GM19328 (cell line): ENCODE results near the gene MYO15B.

Source experiments
- ATAC-seq: cut with Tn5 transposase; IDR thresholded peaks from one replicate; pipeline ENCODE4 v1.9.1; 2021; ENCODE audit warnings: mild to moderate bottlenecking, moderate library complexity; ENCODE audit not compliant: unreplicated experiment

Gene MYO15B

DNA sequence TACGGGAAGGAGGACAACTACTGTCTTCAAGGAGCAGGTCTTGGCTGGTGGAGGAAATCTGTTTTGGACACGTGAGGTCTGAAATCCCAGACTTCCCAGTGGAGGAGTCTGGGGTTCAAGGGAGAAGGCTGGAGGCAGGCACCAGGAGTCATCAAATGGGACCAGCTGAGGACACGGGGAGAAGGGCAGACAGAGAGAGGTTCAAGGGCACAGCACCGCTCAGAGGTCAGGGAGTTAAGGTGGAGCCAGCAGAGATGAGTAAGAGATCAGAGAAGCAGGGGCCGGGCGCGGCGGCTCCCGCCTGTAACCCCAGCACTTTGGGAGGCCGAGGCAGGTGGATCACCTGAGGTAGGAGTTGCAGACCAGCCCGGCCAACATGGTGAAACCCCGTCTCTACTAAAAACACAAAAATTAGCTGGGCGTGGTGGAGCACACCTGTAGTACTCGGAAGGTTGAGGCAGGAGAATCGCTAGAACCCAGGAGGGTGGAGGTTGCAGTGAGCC lies 35.2 kb downstream of the MYO15B start:
- ATAC-seq: no peak

DNA sequence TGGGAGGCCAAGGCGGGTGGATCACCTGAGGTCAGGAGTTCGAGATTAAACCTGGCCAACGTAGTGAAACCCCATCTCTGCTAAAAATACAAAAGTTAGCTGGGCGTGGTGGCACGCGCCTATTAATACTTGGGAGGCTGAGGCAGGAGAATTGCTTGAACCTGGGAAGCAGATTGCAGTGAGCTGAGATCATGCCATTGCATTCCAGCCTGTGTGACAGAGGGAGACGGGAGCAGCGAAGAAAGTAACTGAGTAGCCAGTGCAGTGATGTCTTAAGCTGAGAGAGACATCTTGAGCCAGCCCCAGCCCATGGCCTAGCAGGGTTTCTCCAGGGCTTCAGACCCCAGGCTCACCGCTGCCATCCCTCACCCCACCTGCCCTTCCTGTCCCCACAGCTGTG lies 35.8 kb downstream of the MYO15B start:
- ATAC-seq: no peak

DNA sequence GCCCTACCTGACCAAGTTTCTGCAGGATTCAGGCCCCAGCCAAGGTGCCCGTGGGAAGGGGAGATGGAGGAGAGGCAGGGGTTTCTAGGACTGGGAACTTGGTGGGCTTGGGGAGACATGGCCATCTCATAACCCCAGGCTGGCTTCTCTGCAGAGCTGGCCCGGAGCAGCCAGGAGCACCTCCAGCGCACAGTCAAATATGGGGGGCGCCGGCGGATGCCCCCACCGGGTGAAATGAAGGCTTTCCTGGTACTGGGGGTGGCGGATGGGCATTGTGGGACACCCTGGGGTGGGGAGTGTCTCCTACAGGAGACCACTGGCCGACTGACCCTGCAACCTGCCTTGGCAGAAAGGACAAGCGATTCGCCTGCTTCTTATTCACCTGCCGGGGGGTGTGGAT lies 36.4 kb downstream of the MYO15B start:
- no peak for ATAC-seq

DNA sequence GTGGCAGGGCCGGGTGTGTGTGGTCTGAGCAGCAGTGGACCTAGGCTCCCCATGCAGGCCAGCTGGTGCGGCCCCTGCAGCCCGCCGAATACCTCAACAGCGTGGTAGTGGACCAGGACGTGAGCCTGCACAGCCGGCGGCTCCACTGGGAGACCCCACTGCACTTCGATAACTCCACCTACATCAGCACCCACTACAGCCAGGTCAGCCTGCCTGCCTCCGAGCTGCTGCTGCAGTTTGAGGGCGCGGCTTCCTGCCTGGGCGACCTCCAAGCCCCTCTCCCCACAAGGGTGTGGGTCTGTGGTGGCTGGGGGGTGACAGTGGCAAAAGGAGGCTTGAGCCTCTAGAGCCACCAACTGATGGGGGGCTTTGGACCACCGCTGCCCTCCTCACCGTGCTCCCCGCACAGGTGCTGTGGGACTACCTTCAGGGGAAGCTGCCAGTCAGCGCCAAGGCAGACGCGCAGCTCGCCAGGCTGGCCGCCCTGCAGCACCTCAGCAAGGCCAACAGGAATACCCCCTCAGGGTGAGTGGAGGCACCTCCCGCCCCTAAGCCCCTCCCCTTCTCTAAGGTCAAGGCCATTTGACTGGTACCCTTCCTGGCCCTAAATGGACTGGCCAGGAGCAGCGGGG lies 37.2 kb downstream of the MYO15B start:
- no peak for ATAC-seq

DNA sequence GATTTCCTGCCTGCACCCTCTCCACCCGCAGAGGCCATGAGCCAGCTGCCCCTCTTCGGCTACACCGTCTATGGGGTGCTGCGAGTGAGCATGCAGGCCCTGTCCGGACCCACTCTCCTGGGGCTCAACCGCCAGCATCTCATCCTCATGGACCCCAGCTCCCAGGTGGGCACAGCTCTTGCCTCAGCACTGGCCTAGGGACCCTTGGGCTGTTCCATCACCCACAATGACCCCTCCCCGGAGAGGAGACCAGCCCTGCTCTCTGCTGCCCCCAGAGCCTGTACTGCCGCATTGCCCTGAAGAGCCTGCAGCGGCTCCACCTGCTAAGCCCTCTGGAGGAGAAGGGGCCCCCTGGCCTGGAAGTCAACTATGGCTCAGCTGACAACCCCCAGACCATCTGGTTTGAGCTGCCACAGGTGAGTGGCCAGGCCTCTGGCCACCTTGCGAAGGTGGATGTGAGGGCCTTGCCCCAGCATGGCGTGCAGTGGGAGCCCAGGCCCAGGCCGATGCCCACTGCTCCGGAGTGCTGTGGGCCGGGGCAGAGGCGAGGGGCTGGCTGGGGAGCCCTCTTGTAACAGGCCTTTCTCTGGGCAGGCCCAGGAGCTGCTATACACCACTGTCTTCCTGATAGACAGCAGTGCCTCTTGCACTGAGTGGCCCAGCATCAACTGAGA lies 38.4 kb downstream of the MYO15B start:
- no peak for ATAC-seq

DNA sequence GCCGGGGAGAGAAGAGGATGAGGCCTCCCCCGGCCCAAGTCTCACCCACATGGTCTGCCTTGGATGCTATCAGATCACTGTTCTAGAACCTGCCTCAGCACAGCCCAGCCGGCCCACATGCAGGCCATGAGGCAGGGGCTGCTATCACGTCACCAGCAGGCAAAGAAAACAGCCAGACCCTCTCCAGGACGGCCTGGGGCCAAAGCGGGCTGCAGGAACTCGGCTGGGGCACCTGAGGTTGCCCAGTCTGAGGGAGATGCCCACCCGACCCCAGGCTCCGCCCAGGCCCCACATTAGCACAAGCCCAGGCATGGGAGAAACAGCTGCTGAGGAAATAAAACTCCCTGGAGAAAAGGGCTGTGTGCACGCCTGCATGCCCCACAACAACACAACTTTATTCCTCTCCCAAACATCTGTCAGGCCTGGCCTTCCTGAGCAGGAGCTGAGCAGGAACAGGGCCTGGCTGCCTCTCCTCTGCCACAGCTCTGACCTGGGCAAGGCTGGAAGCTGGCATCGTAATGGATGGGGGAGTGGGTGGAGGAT lies 39.0 kb downstream of the MYO15B start:
- ATAC-seq: no peak

DNA sequence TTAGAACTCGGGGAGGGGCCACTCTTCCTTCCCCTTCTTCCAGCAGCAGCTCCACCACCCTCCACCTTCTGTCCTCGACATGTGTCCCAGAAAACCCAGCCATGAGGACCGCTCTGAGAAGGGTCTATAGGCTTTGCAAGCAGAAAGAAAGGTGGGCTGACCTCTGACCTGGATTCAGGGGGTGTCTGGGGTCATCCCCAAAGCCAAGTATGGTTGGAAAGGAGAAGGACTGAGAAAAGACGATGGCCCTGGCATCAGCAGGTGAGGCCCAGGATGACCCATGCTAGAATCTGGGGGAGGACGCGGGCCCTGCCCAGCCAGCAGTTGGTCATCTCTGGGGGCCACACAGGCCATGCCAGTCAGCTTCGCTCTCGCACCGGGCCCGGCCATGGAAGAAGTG lies 39.5 kb downstream of the MYO15B start:
- no peak for ATAC-seq

DNA sequence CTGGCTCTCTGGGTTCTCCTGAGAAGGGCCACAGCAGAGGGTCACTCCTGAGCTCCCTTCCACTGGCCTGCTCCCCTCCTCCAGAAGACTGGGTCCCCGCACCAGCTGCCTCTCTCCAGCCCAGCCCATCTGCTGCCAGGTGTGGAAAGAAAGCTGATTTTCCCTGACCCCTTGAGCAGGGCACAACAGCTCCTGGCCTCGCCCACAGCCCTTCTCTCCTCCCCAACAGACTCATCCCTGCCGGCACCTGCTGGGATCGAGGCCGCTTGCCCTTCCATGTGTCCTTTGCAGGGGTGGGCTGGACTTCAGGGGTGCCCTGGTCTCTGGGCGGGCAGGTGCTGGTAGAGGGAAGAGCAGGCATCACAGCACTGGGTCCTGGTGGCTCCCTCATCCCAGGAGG lies 40.8 kb downstream of the MYO15B start:
- ATAC-seq: no peak

DNA sequence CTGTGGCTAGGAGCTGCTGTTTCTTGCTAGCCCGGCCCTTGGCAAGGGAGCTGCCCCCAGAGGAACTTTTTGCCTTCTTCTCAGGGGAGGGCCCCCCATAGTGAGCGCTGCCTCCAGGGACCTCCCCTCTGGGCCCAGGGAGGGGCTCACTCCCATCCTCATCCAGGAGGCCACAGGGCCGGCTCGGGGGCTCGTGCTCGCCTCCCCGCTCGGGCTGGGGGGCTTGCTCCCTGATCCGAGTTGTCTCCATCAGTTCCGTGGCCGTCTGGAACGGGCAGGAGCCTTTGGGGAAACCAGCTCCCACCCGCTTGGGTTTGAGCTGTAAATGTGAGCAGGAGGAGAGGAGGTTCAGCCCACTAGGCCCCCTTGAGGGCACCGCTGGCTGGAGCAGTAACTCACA lies 41.6 kb downstream of the MYO15B start:
- no peak for ATAC-seq

DNA sequence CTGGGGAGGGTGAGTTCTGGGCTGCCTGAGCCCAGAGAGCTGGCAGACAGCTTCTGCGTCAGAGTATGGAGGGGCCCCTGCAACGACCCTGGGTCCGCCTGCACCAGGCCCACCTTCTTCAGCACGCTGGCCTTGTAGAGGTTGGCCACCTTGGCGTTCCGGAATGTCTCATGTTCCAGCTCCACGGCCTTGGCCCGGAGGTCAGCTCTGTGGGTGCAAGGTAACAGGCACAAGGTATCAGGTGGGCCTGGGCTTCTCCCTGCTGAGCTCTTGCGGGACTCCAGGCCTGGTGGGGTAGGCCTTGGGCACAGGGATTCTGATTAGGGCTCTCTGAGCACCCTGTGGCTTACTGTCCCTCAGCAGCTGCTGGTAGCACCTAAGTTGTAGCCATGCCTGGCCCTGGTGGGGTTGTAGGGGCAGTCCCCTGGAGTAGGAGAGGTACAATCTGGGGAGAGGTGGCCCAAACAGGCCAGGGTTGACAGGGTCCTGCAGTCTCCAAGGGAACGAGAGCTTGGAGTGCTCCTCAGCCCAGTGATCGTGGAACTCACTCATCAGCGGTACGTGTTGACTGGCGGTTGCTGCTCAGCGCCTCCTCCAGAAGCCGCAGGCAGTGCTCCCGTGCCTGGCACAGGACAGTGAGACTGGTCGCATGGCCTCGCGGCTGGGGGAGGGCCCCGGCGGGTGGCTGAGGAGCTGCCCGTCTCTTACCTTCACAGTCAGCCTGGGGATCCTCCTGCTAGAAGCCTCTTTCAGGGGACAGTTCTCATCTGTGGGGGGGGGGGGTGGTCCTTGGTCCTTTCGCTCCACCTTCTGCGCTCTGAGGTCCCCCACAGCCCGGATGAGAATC lies 42.7 kb downstream of the MYO15B start:
- ATAC-seq: no peak

DNA sequence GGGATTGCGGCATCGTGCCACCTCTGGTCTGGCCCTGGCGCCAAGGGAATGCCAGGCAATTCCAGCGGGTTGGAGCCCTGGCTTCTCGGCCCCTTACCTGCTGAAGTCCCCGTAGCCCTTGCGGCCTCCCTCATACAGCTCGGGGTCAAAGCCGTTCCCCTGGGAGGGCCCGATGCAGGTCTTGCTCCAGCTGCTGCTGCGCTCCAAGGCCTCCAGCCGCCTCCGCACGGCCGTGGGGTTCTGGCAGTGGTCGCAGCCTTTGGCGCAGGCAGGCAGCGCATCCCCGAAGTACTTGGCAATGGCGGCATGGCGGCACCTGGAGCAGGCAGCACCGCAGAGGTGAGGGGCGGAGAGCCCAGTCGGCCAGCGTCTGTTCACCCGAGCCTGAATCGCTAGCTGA lies 43.8 kb downstream of the MYO15B start:
- no peak for ATAC-seq

DNA sequence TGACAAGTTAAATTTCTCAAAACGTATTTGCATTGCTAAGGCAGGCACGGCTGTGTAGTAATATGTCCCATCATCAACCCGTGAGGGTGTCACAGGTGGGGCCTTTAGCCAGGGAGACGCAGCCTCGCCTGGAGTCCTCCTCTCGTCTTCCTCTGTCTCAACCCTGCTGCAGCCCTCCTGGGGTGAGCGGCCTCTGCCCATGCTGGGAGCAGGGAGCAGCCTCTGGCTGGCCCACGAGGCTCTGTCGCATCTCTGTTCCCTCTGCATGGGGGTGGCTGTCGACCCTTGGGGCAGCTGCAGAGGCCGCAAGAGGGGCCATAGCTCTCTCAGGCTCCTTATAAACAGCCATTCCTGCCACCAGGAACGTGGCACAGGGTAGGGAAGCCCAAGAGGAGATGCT lies 44.8 kb downstream of the MYO15B start:
- no peak for ATAC-seq

DNA sequence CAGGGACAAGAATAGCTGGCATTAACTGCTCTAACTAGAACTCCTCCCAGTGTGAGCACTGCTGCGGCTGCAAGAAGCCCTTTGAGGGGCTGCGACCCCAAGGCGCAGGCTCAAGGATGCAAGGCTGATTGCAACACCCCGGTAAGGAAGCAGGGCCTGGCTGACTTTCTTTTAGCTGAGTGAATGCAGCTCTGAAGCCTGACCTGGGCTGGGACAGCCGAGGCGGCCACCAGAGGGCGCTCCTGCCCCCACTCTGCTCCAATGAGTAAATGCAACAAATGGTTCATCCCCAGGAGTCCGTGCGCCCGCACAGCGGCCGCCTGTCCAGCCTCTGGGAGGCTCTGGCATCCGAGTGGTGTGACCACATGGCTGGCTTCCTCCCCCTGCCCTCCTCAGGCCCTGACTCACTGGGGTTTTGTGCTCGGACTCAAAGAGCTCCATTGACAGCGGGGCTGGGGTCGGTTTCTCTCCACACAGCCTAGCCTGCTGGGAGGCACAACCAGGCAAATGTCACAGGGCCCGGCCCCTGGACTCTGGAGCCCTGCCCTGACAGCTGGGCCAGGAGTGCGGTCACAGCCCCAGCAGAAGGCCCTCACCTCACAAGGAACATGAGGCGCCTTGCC lies 45.4 kb downstream of the MYO15B start, which contains the start of gene SMIM5:
SMIM5 (plus strand) TSS at position 572 of the 623 bp plus-strand sequence. CDS start 6,768 bp downstream, outside the sequence.
- ATAC-seq: peak; percentile 54

DNA sequence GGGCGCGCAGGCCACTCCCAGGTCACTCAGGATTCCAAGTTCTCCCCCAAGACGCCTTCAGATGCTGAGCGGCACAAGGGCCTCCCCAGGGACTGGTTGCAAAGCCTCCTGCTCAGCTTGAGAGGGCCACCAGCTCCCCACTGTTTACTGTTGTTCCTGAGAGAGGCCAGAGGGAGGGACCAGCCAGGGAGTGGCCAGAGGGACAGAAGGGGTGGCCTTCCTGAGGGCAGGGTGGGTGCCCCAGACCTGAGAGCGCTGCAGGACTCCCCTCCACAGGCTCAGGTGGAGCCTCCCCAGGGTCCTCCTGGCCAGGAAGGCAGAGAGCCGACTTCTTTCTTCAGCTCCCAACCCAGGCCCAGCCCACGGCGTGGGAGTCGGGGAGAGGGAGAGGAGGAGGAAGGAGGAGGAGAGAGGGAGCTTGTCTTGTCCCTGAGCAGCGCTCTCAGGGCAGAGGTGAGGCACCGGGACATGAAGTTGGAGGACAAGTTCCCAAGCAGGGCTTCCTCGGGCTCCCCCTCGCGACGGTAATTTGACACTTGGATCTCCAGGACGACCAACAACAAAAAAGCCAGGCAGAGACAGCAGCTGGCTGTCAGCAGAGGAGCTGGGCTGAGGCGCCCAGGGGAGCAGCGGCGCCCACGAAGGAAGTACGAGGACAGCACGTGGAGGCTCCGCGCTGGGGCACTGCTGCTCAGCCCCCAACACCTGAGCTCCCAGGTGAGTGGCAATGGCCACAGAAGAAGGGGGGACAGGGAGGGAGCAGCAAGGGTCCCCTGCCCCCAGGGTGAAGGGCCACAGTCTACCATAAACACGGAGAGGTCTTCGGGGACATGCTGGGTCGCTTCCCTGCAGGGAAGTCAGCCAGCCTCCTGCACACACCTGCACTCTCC lies 46.1 kb downstream of the MYO15B start:
- no peak for ATAC-seq

DNA sequence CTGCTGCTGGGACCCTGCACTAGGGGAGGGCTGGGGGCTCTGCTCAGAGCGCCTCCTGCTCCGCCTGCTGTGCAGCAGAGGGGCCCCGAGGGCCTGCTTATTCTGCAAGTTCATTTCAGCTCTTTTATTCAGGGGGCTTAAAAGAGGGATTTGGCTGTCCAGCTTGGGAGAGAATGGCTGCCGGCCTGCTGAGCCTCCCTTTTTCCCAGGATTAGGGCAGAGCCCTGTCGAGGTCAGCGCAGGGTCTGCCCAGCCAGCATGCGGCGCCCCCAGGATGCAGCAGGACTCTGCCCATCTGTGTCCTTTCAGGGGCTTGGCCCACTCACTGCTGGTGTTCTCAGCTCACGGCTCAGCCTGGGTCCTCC lies 46.8 kb downstream of the MYO15B start:
- ATAC-seq: no peak

DNA sequence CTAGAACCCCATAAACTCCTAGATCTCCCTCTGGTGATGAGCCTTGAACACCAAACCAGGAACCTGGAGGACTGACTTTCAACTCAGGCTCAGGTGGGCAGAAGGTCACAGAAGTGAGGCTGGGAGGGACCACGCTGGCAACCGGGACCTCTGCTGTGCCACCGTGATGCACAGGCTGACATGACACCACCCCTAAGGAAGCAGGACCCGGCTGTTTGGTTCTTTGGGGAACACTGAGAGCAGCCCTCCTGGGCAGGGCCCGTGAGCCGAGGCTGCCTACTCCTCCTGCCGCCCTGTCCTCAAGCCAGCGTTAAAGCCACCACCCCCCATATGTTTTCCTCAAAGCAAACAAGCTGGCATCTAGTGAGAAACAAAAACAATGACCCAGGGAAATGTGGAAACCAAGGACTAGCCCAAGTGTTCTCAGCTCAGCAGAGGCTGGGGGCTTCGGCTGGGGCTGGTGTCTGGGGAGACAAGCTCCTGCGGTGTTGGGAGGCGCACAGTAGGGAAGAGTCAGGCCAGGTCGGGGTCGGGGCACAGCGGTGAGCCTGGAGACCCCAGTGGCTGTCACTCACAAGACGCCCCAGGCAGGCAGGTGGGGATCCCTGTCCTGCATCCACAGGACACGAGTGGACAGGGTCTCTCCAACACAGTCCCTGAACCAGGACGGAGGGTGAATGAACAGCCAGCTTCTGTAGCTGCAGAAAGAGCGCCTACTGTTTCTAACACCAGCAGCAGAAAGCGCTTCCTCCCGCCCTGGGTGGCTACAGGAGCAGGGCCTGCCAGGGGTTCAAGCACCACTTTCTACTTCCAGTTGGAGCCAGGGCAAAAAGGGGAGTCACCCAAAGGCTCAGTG lies 47.4 kb downstream of the MYO15B start:
- no peak for ATAC-seq

DNA sequence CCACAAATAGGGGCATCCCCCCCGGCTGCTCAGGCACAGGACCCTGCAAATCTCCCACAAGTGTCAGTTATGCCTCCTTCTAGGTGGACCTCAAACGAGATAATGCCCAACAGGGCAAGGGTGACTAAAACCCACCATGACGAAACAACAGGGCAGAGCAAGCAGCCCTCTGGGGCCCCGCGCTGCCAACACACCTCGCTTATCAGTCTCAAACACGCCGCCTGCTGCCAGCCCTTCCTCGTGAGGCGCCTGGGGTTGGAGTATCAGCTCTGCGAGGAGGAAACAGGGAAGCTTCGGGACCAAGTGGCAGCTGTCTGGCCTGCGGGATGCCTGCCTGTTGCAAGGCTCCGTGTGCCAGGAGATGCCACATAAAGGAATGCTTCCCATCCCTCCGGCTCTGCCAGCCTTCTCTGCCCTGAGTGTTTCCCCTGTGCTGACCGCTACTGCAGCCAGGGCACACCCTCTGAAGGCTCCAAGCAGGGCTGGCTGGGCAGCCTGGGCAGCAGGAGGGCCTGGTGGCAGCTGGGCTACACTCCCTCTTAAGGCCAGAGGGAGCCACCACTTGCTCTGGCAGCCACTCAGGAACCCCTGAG lies 48.1 kb downstream of the MYO15B start:
- ATAC-seq: no peak

DNA sequence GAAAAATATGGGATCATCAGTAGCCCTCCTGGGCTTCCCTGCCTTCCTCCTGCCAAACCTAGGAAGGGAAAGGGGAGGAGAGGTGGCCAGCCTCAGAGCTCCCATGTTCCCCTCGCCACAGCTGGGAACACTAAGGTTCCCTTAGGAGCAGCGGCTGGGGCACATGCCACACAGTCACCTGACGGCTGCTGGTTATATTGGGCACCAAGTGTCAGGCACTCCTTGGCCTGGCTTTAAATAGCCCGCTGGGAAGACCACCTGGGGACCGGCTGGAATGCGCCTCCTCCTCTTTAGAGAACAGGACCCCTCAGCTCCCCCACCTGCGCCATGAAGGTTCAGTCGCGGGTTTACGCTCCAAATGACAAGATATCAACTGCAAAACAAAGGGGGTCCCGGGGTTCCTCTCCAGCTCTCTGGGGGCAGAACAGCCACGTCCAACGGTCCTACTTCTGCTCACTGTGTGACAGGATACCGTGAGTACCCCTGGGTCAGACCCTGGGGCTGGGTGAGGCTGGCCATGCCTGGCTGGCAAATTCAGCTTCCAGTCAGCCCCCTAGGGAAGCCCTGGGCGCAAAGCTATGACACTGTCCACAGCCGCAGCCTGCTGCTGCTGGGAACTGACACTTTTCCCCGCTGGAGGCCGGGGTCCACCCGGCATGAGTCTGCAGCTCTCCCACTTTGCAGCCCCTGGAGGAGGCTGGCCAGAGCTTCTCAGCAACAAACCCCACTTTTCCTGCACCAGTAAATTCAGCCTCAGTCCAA lies 49.0 kb downstream of the MYO15B start:
- ATAC-seq: no peak
